ENCODE data around the gene GMDS.
"Not testable (repeated sequence)": the region's sequence is repeated elsewhere in the genome, so short reads cannot be mapped to it uniquely, and the experiment has no call there.

The GMDS gene

GRCh38 chr6:1759870-1760269 is 485.5 kb downstream of the GMDS start:
- no peaks in the 10 kb centered on the region for H3K27me3 ChIP-seq (ENCODE audit: control insufficient read depth, insufficient read depth, low read length)
- no peaks in the 10 kb centered on the region for H3K79me2 ChIP-seq
- TF ChIP-seq CTCF (IDR thresholded peaks at IDR 0.05): no peak
- no peak overlapping the region for H3K4me3 ChIP-seq (ENCODE audit: low read depth, low read length)
- H3K4me1 ChIP-seq: no peaks in the 10 kb centered on the region
- H3K9me3 ChIP-seq (ENCODE audit: control insufficient read depth, low read length): no peaks in the 10 kb centered on the region
- H3K9ac ChIP-seq: no peak overlapping the region
- H3K27ac ChIP-seq: no peak overlapping the region
- H2AFZ ChIP-seq: no peak overlapping the region
- no peaks in the 10 kb centered on the region for H3K36me3 ChIP-seq (ENCODE audit: control insufficient read depth, insufficient read depth, low read length)
- no peak overlapping the region for H3K4me2 ChIP-seq (ENCODE audit: low read length)

- H3K4me3 ChIP-seq (ENCODE audit: low read depth, low read length): no peak overlapping the region
- H3K36me3 ChIP-seq (ENCODE audit: control insufficient read depth, insufficient read depth, low read length): no peaks in the 10 kb centered on the region
- TF ChIP-seq CTCF (IDR thresholded peaks at IDR 0.05): no peak
- no peaks in the 10 kb centered on the region for H3K4me1 ChIP-seq
- no peak overlapping the region for H3K27ac ChIP-seq
- H3K9ac ChIP-seq: no peak overlapping the region
- no peak overlapping the region for H2AFZ ChIP-seq
- H3K9me3 ChIP-seq (ENCODE audit: control insufficient read depth, low read length): no peaks in the 10 kb centered on the region
- no peaks in the 10 kb centered on the region for H3K27me3 ChIP-seq (ENCODE audit: control insufficient read depth, insufficient read depth, low read length)
- no peak overlapping the region for H3K4me2 ChIP-seq (ENCODE audit: low read length)
- H3K79me2 ChIP-seq: no peaks in the 10 kb centered on the region
Measured at GRCh38 chr6:1758076-1758679, 487.2 kb downstream of the GMDS start.

- H3K27ac ChIP-seq: no peak overlapping the region
- no peak overlapping the region for H3K4me2 ChIP-seq (ENCODE audit: low read length)
- no peaks in the 10 kb centered on the region for H3K27me3 ChIP-seq (ENCODE audit: control insufficient read depth, insufficient read depth, low read length)
- TF ChIP-seq CTCF (IDR thresholded peaks at IDR 0.05): no peak
- no peak overlapping the region for H2AFZ ChIP-seq
- H3K79me2 ChIP-seq: no peaks in the 10 kb centered on the region
- no peaks in the 10 kb centered on the region for H3K4me1 ChIP-seq
- H3K9ac ChIP-seq: no peak overlapping the region
- no peak overlapping the region for H3K4me3 ChIP-seq (ENCODE audit: low read depth, low read length)
- H3K9me3 ChIP-seq (ENCODE audit: control insufficient read depth, low read length): no peaks in the 10 kb centered on the region
- no peaks in the 10 kb centered on the region for H3K36me3 ChIP-seq (ENCODE audit: control insufficient read depth, insufficient read depth, low read length)
Measured at GRCh38 chr6:1757131-1757530, 488.3 kb downstream of the GMDS start.

- Histone ChIP-seq H3K27me3 (ENCODE audit: control insufficient read depth, insufficient read depth, low read length) (no peaks in the 10 kb centered on the region), H3K79me2 (no peaks in the 10 kb centered on the region), H3K9ac (no peak overlapping the region), H3K27ac (no peak overlapping the region), H3K36me3 (ENCODE audit: control insufficient read depth, insufficient read depth, low read length) (no peaks in the 10 kb centered on the region), H3K4me1 (no peaks in the 10 kb centered on the region), H3K4me2 (ENCODE audit: low read length) (no peak overlapping the region), H3K4me3 (ENCODE audit: low read depth, low read length) (no peak overlapping the region), H3K9me3 (ENCODE audit: control insufficient read depth, low read length) (no peaks in the 10 kb centered on the region), H2AFZ (no peak overlapping the region)
- TF ChIP-seq CTCF (IDR thresholded peaks at IDR 0.05): no peak
Measured at GRCh38 chr6:1756472-1757129, 488.8 kb downstream of the GMDS start.

GRCh38 chr6:1751063-1751462 is 494.3 kb downstream of the GMDS start:
- not testable (repeated sequence) for H3K4me2 ChIP-seq (ENCODE audit: low read length); H3K9ac ChIP-seq; H3K79me2 ChIP-seq; H3K36me3 ChIP-seq (ENCODE audit: control insufficient read depth, insufficient read depth, low read length); H3K9me3 ChIP-seq (ENCODE audit: control insufficient read depth, low read length); H3K27ac ChIP-seq; H3K4me3 ChIP-seq (ENCODE audit: low read depth, low read length); H3K4me1 ChIP-seq; H3K27me3 ChIP-seq (ENCODE audit: control insufficient read depth, insufficient read depth, low read length); H2AFZ ChIP-seq
